ENCODE data around the gene SCN5A.
A peak's percentile ranks its signal among the peaks of the same experiment; 100 is the strongest.

The SCN5A gene

DNA sequence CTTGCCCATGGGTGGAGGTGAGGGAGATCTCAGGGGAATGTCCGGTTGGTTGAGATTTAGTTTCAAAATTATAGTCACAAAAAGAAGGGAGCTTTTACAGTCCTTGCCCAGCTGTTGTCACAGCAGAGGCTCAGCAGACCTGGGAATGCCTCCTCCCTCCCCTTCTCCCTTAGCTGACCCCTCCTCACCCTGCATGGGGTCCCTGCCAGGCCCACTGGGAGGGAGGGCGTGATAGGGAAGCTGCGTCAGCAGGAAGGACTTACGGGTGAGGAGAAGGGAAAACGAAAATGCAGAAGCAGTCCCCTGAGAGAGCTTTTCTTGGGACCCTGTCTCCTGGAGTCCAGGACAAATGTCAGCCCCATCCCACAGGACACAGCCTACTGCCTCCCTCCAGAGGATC lies 18.9 kb downstream of the SCN5A start:
- no peak for DNase-seq (ENCODE audit: low read depth)
- H3K4me3 ChIP-seq (ENCODE audit: low read depth, low read length): no peak overlapping the region
- TF ChIP-seq, protein P1, sequence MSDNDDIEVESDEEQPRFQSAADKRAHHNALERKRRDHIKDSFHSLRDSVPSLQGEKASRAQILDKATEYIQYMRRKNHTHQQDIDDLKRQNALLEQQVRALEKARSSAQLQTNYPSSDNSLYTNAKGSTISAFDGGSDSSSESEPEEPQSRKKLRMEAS (IDR thresholded peaks at IDR 0.05; ENCODE audit: low read depth, low read length): no peak
- TF ChIP-seq POLR2A (IDR thresholded peaks at IDR 0.05; ENCODE audit: extremely low read depth, insufficient read length): no peak

DNA sequence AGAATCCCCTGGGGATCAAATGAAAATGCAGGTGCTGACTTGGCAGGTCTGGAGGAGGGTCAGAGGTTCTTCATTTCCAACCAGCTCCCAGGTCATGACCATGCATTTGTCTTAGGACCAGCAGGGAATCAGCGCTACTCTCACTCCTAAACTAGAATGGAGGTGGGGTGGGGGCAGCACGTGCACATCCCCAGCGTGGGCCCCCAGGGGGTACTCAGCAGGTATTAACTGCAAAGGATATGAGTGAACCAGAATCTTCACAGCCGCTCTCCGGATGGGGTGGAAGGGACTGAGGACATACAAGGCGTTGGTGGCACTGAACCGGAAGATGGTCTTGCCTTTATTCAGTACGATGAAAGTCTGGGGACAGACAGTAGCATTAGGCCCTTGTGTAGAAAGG lies 19.4 kb downstream of the SCN5A start:
- DNase-seq (ENCODE audit: low read depth): no peak
- TF ChIP-seq, protein P2, sequence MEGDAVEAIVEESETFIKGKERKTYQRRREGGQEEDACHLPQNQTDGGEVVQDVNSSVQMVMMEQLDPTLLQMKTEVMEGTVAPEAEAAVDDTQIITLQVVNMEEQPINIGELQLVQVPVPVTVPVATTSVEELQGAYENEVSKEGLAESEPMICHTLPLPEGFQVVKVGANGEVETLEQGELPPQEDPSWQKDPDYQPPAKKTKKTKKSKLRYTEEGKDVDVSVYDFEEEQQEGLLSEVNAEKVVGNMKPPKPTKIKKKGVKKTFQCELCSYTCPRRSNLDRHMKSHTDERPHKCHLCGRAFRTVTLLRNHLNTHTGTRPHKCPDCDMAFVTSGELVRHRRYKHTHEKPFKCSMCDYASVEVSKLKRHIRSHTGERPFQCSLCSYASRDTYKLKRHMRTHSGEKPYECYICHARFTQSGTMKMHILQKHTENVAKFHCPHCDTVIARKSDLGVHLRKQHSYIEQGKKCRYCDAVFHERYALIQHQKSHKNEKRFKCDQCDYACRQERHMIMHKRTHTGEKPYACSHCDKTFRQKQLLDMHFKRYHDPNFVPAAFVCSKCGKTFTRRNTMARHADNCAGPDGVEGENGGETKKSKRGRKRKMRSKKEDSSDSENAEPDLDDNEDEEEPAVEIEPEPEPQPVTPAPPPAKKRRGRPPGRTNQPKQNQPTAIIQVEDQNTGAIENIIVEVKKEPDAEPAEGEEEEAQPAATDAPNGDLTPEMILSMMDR (IDR thresholded peaks at IDR 0.05; ENCODE audit: low read depth, low read length): no peak
- TF ChIP-seq MYC (IDR thresholded peaks at IDR 0.05; ENCODE audit: low read depth, low read length) (no peak), POLR2A (IDR thresholded peaks at IDR 0.05; ENCODE audit: extremely low read depth, insufficient read length) (no peak)
- TF ChIP-seq, protein P1 (IDR thresholded peaks at IDR 0.05; ENCODE audit: low read depth, low read length): no peak
- H3K4me3 ChIP-seq (ENCODE audit: low read depth, low read length): no peak overlapping the region

DNA sequence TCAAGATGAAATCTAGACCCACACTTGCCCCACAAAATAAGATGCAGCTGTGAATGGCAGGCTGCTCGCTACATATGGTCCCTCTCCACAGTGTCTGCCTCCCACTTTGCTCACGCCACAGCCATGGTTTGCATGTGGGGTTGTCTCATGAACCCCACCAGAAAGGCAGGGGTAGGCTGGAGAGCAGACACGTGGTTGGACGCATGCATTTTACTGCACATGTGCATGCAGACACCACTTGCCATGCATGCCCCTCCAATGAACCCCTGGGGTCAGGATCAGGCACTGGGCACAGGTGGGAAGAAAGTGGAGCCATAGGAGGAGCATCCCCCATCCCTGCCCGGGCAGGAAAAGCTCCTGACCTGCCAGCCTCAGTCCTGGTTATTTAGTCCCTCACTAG lies 20.7 kb downstream of the SCN5A start:
- DNase-seq (ENCODE audit: low read depth): no peak
- TF ChIP-seq, protein P1 (IDR thresholded peaks at IDR 0.05; ENCODE audit: low read depth, low read length): no peak
- TF ChIP-seq, protein P2 (IDR thresholded peaks at IDR 0.05; ENCODE audit: low read depth, low read length): no peak
- TF ChIP-seq MYC (IDR thresholded peaks at IDR 0.05; ENCODE audit: low read depth, low read length) (no peak), POLR2A (IDR thresholded peaks at IDR 0.05; ENCODE audit: extremely low read depth, insufficient read length) (no peak)
- no peak overlapping the region for H3K4me3 ChIP-seq (ENCODE audit: low read depth, low read length)

DNA sequence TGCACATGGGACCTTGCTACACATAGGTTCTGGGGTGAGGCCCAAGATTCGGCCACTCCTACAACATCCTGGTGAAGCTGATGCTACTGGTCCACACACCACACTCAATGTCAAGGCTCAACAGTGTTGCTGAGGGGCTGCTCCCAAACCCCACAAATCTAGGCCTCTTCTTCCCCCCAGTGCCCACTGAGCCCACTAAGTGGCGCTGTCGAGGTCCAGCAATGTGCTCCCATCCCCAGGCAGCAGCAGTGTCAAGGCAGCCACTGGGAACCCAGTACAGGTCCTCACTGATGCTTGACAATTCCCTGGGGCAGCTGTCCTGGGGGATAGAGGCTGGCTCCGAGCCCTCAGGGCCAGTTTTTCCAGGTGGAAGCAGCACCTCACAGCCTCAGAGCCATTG lies 21.5 kb downstream of the SCN5A start:
- no peak overlapping the region for H3K4me3 ChIP-seq (ENCODE audit: low read depth, low read length)
- TF ChIP-seq POLR2A (IDR thresholded peaks at IDR 0.05; ENCODE audit: extremely low read depth, insufficient read length): no peak
- TF ChIP-seq, protein P1 (IDR thresholded peaks at IDR 0.05; ENCODE audit: low read depth, low read length): peak; percentile 22; the same call in 1 of the 2 replicates
- TF ChIP-seq, protein P2 (IDR thresholded peaks at IDR 0.05; ENCODE audit: low read depth, low read length): peak; percentile 70
- TF ChIP-seq MYC (IDR thresholded peaks at IDR 0.05; ENCODE audit: low read depth, low read length): no peak
- DNase-seq (ENCODE audit: low read depth): peak; percentile 34

DNA sequence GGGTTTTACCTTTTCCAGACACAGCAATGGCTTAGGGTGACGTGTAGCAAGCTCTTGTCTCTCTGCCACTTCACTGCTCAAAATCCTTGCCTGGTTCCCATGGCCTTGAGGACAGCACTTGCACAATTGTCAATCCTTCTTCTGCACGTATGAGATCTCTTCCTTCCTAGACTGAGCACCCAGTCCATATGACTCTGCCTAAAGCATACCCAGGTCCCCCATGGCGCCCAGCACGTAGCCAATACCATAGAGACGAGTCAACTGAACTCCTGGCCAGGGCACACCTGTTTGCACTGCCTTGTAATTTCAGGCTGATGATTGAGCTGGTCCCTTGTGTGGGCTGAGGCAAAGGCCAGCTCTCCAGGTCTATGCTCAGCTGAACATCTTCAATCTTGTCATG lies 23.3 kb downstream of the SCN5A start:
- TF ChIP-seq POLR2A (IDR thresholded peaks at IDR 0.05; ENCODE audit: extremely low read depth, insufficient read length) (no peak), MYC (IDR thresholded peaks at IDR 0.05; ENCODE audit: low read depth, low read length) (no peak)
- TF ChIP-seq, protein P2 (IDR thresholded peaks at IDR 0.05; ENCODE audit: low read depth, low read length): no peak
- TF ChIP-seq, protein P1 (IDR thresholded peaks at IDR 0.05; ENCODE audit: low read depth, low read length): no peak
- no peak overlapping the region for H3K4me3 ChIP-seq (ENCODE audit: low read depth, low read length)
- DNase-seq (ENCODE audit: low read depth): no peak

DNA sequence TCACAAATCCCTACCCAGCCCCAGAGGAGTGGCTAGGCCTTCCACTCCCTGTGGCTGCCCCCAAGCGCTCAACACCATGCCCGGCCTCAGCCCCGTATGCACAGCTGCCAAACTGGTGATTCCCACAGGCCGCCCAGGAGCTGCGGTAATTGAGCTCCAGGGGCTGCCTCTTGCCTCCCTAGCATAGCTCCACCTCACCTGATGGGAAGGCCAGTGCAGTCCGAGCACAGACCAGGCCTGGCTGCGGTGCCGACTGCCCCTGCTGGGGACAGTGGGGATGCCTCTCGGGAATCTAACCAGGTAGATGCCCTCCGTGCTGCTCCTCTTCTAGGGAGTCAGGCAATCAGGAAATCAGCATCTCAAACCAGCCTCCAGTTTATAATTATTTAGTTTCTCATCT lies 25.9 kb downstream of the SCN5A start:
- TF ChIP-seq, protein P1 (IDR thresholded peaks at IDR 0.05; ENCODE audit: low read depth, low read length): no peak
- TF ChIP-seq POLR2A (IDR thresholded peaks at IDR 0.05; ENCODE audit: extremely low read depth, insufficient read length): no peak
- TF ChIP-seq, protein P2 (IDR thresholded peaks at IDR 0.05; ENCODE audit: low read depth, low read length): no peak
- TF ChIP-seq MYC (IDR thresholded peaks at IDR 0.05; ENCODE audit: low read depth, low read length): no peak
- DNase-seq (ENCODE audit: low read depth): no peak
- H3K4me3 ChIP-seq (ENCODE audit: low read depth, low read length): no peak overlapping the region
